H1 (cell line): ENCODE measurements around the gene ILK.

Experiments used
- CHD7 ChIP-seq: fragments of 300-600 bp; sonication (generic); IDR thresholded peaks from 2 replicates; pipeline ENCODE4 v1.7.1; 2012; ENCODE audit warnings: low read length, moderate library complexity, mild to moderate bottlenecking, inconsistent platforms; ENCODE audit not compliant: insufficient replicate concordance
- CREB1 ChIP-seq: IDR thresholded peaks from 2 replicates; pipeline ENCODE4 v1.6.1; 2012; ENCODE audit warnings: inconsistent platforms
- CTBP2 ChIP-seq: IDR thresholded peaks from 2 replicates; pipeline ENCODE4 v1.7.0; 2011; ENCODE audit warnings: borderline replicate concordance, mild to moderate bottlenecking, moderate library complexity, mixed read lengths, low read length; ENCODE audit not compliant: insufficient read depth, insufficient read length
- CTCF ChIP-seq, 3 experiments: IDR thresholded peaks; 1 replicate in 2 of 3; 2 replicates in 1 of 3; pipeline versions ENCODE4 v1.5.1 to v1.6.1; 2011; ENCODE audit warnings: low read length in 3 of 3, mild to moderate bottlenecking in 3 of 3, inconsistent platforms in 2 of 3, low read depth in 1 of 3, moderate library complexity in 1 of 3; ENCODE audit not compliant: insufficient read depth in 1 of 3; ENCODE audit errors: control extremely low read depth in 1 of 3
- EP300 ChIP-seq, 2 experiments: IDR thresholded peaks; 1 replicate in 1 of 2; 2 replicates in 1 of 2; pipeline ENCODE4 v1.6.1; 2011 to 2012; ENCODE audit warnings: low read depth in 2 of 2, low read length in 2 of 2, mild to moderate bottlenecking in 2 of 2, borderline replicate concordance in 1 of 2, inconsistent platforms in 1 of 2, moderate library complexity in 1 of 2
- EZH2 ChIP-seq: fragments of 200-600 bp; sonication (generic); IDR thresholded peaks from 2 replicates; pipeline ENCODE4 v1.7.1; 2012; ENCODE audit warnings: low read depth, mild to moderate bottlenecking, moderate library complexity, low read length, inconsistent platforms; ENCODE audit not compliant: severe bottlenecking
- POLR2A ChIP-seq, 2 experiments: IDR thresholded peaks; 1 replicate in 1 of 2; 2 replicates in 1 of 2; pipeline ENCODE4 v1.6.1; 2011; ENCODE audit warnings: low read depth in 2 of 2, low read length in 2 of 2, mild to moderate bottlenecking in 2 of 2; ENCODE audit errors: control extremely low read depth in 1 of 2
- RXRA ChIP-seq: IDR thresholded peaks from 2 replicates; pipeline ENCODE4 v1.6.1; 2011; ENCODE audit warnings: low read depth, mild to moderate bottlenecking, low read length, moderate library complexity; ENCODE audit not compliant: insufficient read depth
- TAF1 ChIP-seq: IDR thresholded peaks from 2 replicates; pipeline ENCODE4 v1.6.1; 2011; ENCODE audit warnings: mild to moderate bottlenecking, low read depth, low read length
- TBP ChIP-seq: IDR thresholded peaks from 2 replicates; pipeline ENCODE4 v1.6.1; 2011; ENCODE audit warnings: low read depth, low read length, improper control_type of control experiment
- USF2 ChIP-seq: IDR thresholded peaks from 2 replicates; pipeline ENCODE4 v1.6.1; 2011; ENCODE audit warnings: low read length, improper control_type of control experiment

GRCh38 chr11:6620636-6621035 is 17.1 kb downstream of the ILK start:
- TF ChIP-seq POLR2A (IDR thresholded peaks at IDR 0.05; ENCODE audit: control extremely low read depth in 1 of 2, low read depth in 2 of 2, low read length in 2 of 2), result no peak
- no peak for TF ChIP-seq USF2
- no peak for TF ChIP-seq EP300 (IDR thresholded peaks at IDR 0.05; ENCODE audit: borderline replicate concordance in 1 of 2, low read depth in 2 of 2, low read length in 2 of 2)
- TF ChIP-seq CTCF (IDR thresholded peaks at IDR 0.05; ENCODE audit: control extremely low read depth in 1 of 3, insufficient read depth in 1 of 3, low read depth in 1 of 3, low read length in 3 of 3), result no peak
- TF ChIP-seq EZH2, result no peak
- TF ChIP-seq CHD7, result no peak
- no peak for TF ChIP-seq CREB1
- TF ChIP-seq RXRA, result no peak
- no peak for TF ChIP-seq TAF1
- TF ChIP-seq TBP, result no peak
- no peak for TF ChIP-seq CTBP2
